Sciatic nerve (tissue), 2 donors: Measurements from ENCODE around the gene ANKRD53. TPM values are rescaled to one million over a fixed set of nuclear protein-coding genes. Genes with fewer than 3 reads are reported as not detected.

Source experiments
- ATAC-seq: fragments of 200-7000 bp; cut with Tn5 transposase; one replicate; pipeline ENCODE4 v1.9.1; 2020; ENCODE audit warnings: mild to moderate bottlenecking, moderate library complexity
- DNase-seq: peaks from one replicate; pipeline ENCODE4 v3.0.0-alpha.2; 2020; ENCODE audit warnings: low spot score
- intact Hi-C: fragments of 100-400 bp; cut with DNase I; formaldehyde crosslinking; loops from one replicate; pipeline ENCODE4 v1.14.2; 2022
- total RNA-seq: library from RNA; stranded (reverse); fragmentation: NEBNext Ultra II Directional; extraction: Animal tissue kit (Norgen Biotek cat#: 25700); gene quantifications from one replicate; pipeline ENCODE4 v1.2.1, GENCODE V29; 2021
- donor health status: DM: no; HTN: no; CAD: no.
- donor health status: DM: no; HTN: no; CAD: no.

The ANKRD53 gene
- 2.2 TPM for total RNA-seq

GRCh38 chr2:70978341-70979179 is at the start of gene ANKRD53:
TSS of gene ANKRD53 (plus strand) at chr2:70978630. CDS start at chr2:70978646, 16 bp downstream.
- peak; percentile 59 for ATAC-seq
- intact Hi-C loops: no loop called here
- DNase-seq: no peak

GRCh38 chr2:70930371-70931329 is 47.8 kb upstream of the ANKRD53 start:
- DNase-seq (no peak), ATAC-seq (no peak)
- intact Hi-C loops: no loop called here

- ATAC-seq: no peak
- no peak for DNase-seq
- intact Hi-C loops: no loop called here
Observed at GRCh38 chr2:70931376-70932000, 46.9 kb upstream of the ANKRD53 start.

GRCh38 chr2:70932631-70933230 is 45.7 kb upstream of the ANKRD53 start:
- no peak for DNase-seq
- no peak for ATAC-seq
- intact Hi-C loops: no loop called here

- DNase-seq (peak; percentile 8), ATAC-seq (no peak)
- intact Hi-C loops: no loop called here
Observed at GRCh38 chr2:70934981-70935380, 43.4 kb upstream of the ANKRD53 start.

GRCh38 chr2:70935468-70936164 is 42.8 kb upstream of the ANKRD53 start, which contains the start of gene ATP6V1B1:
TSS of gene ATP6V1B1 (plus strand) at chr2:70935900. CDS start at chr2:70935955, 55 bp downstream.
- no peak for ATAC-seq
- intact Hi-C loops: no loop called here
- peak; percentile 38 for DNase-seq

- intact Hi-C loops: no loop called here
- ATAC-seq (no peak), DNase-seq (peak; percentile 28)
Observed at GRCh38 chr2:70936165-70936978, 42.1 kb upstream of the ANKRD53 start.

GRCh38 chr2:70936979-70937811 is 41.2 kb upstream of the ANKRD53 start:
- intact Hi-C loops: no loop called here
- no peak for ATAC-seq
- peak; percentile 31 for DNase-seq

GRCh38 chr2:70937866-70938585 is 40.4 kb upstream of the ANKRD53 start:
- intact Hi-C loops: no loop called here
- ATAC-seq: no peak
- DNase-seq: peak; percentile 31

GRCh38 chr2:70938586-70938950 is 39.9 kb upstream of the ANKRD53 start:
- intact Hi-C loops: no loop called here
- DNase-seq (no peak), ATAC-seq (no peak)

- intact Hi-C loops: no loop called here
- peak; percentile 50 for DNase-seq
- no peak for ATAC-seq
Observed at GRCh38 chr2:70939001-70939838, 39.2 kb upstream of the ANKRD53 start.

- intact Hi-C loops: no loop called here
- ATAC-seq (no peak), DNase-seq (peak; percentile 23)
Observed at GRCh38 chr2:70939839-70940580, 38.4 kb upstream of the ANKRD53 start.

- intact Hi-C loops: no loop called here
- ATAC-seq: no peak
- DNase-seq: peak; percentile 30
Observed at GRCh38 chr2:70941186-70941585, 37.2 kb upstream of the ANKRD53 start.

GRCh38 chr2:70941701-70942100 is 36.7 kb upstream of the ANKRD53 start:
- DNase-seq: peak; percentile 35
- intact Hi-C loops: no loop called here
- ATAC-seq: no peak
